Testis (tissue), 2 donors: ENCODE data around the gene HIPK4.

Experiments
- POLR2A ChIP-seq: fragments of 450-650 bp; IDR thresholded peaks from one replicate; pipeline ENCODE4 v1.6.1; 2017; ENCODE audit warnings: antibody characterized with exemption, mild to moderate bottlenecking, moderate library complexity
- TF ChIP-seq, protein P1 (sequence below), 3 experiments: fragments of 450-650 bp in 2 of 3; fragments of 200-600 bp in 1 of 3; sonication (generic) in 1 of 3; IDR thresholded peaks; one replicate each; pipeline ENCODE4 v1.5.1; 2016 to 2019; ENCODE audit warnings: antibody characterized with exemption in 3 of 3, mild to moderate bottlenecking in 2 of 3, moderate library complexity in 1 of 3

GRCh38 chr19:40360708-40361241 lies 29.2 kb downstream of the HIPK4 start:
- TF ChIP-seq, protein P1, sequence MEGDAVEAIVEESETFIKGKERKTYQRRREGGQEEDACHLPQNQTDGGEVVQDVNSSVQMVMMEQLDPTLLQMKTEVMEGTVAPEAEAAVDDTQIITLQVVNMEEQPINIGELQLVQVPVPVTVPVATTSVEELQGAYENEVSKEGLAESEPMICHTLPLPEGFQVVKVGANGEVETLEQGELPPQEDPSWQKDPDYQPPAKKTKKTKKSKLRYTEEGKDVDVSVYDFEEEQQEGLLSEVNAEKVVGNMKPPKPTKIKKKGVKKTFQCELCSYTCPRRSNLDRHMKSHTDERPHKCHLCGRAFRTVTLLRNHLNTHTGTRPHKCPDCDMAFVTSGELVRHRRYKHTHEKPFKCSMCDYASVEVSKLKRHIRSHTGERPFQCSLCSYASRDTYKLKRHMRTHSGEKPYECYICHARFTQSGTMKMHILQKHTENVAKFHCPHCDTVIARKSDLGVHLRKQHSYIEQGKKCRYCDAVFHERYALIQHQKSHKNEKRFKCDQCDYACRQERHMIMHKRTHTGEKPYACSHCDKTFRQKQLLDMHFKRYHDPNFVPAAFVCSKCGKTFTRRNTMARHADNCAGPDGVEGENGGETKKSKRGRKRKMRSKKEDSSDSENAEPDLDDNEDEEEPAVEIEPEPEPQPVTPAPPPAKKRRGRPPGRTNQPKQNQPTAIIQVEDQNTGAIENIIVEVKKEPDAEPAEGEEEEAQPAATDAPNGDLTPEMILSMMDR (IDR thresholded peaks at IDR 0.05): no peak
- no peak for TF ChIP-seq POLR2A
